GM10266 (cell line): Measurements from ENCODE around the gene C1QL4.

Experiments
- DNase-seq: peaks from one replicate; pipeline ENCODE4 v3.0.0; 2012; ENCODE audit errors: extremely low spot score
- CTCF ChIP-seq: IDR thresholded peaks from 2 replicates; pipeline ENCODE4 v1.5.1; 2012; ENCODE audit warnings: mild to moderate bottlenecking, low read depth; ENCODE audit not compliant: control insufficient read depth, insufficient read depth; ENCODE audit errors: missing control alignments

C1QL4 gene

GRCh38 chr12:49342914-49343731 is 6.1 kb upstream of the C1QL4 start:
- TF ChIP-seq CTCF, result no peak
- peak; percentile 57 for DNase-seq

GRCh38 chr12:49342066-49342913 is 5.3 kb upstream of the C1QL4 start:
- peak; percentile 92 for DNase-seq
- TF ChIP-seq CTCF, result peak; percentile 69

- no peak for TF ChIP-seq CTCF
- no peak for DNase-seq
These were observed 4.7 kb upstream of the C1QL4 start for GRCh38 chr12:49341777-49342065.

GRCh38 chr12:49340971-49341776 is 4.2 kb upstream of the C1QL4 start:
- DNase-seq, result no peak
- no peak for TF ChIP-seq CTCF

- TF ChIP-seq CTCF, result no peak
- DNase-seq, result no peak
These were observed 3.3 kb upstream of the C1QL4 start for GRCh38 chr12:49340095-49340870.

- DNase-seq, result no peak
- no peak for TF ChIP-seq CTCF
These were observed 2.5 kb upstream of the C1QL4 start for GRCh38 chr12:49339464-49339861.
